Measurements from ENCODE around the gene UBE2J1.

The UBE2J1 gene

GRCh38 chr6:89315249-89315885 lies 37.2 kb downstream of the UBE2J1 start, which contains the start of gene GABRR2:
Gene GABRR2, minus strand, starts transcription at chr6:89315299. Its CDS starts 134 bp downstream, at chr6:89315165.
- H3K4me3 ChIP-seq (replicated peaks in 1 of 2; ENCODE audit: low read depth in 2 of 2, low read length in 2 of 2) = no peak within 1 kb of the TSS
- DNase-seq (ENCODE audit: low read depth in 2 of 2) = no peak

DNA sequence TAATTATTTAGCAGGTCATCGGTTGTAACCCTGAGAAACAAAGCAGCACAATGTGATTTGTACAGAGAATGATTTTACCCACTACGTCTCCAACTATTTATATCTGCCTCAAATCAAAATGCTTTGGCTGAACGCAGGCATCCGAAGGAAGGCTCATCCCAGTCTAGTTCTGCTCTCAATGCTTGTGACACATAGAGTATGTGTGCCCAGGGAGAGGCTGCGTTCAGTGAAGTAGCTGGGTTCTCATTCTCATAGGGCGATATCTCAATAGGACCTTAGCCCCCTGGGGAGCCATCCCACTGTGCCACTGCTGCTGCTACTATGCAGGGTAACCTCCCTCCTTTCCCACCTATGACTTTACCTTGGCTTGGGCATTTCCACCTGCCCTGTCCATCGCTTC lies 37.8 kb downstream of the UBE2J1 start:
- DNase-seq (ENCODE audit: low read depth in 2 of 2) = no peak
- TF ChIP-seq, protein P1, sequence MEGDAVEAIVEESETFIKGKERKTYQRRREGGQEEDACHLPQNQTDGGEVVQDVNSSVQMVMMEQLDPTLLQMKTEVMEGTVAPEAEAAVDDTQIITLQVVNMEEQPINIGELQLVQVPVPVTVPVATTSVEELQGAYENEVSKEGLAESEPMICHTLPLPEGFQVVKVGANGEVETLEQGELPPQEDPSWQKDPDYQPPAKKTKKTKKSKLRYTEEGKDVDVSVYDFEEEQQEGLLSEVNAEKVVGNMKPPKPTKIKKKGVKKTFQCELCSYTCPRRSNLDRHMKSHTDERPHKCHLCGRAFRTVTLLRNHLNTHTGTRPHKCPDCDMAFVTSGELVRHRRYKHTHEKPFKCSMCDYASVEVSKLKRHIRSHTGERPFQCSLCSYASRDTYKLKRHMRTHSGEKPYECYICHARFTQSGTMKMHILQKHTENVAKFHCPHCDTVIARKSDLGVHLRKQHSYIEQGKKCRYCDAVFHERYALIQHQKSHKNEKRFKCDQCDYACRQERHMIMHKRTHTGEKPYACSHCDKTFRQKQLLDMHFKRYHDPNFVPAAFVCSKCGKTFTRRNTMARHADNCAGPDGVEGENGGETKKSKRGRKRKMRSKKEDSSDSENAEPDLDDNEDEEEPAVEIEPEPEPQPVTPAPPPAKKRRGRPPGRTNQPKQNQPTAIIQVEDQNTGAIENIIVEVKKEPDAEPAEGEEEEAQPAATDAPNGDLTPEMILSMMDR (IDR thresholded peaks at IDR 0.05; ENCODE audit: low read depth, low read length) = no peak
- no peak overlapping the region for H3K4me3 ChIP-seq (replicated peaks in 1 of 2; ENCODE audit: low read depth in 2 of 2, low read length in 2 of 2)

More at GRCh38 chr6:89315249-89315885, 37.2 kb downstream of the UBE2J1 start, which contains the start of gene GABRR2:
- TF ChIP-seq, protein P1 (IDR thresholded peaks at IDR 0.05; ENCODE audit: low read depth, low read length) = no peak

DNA sequence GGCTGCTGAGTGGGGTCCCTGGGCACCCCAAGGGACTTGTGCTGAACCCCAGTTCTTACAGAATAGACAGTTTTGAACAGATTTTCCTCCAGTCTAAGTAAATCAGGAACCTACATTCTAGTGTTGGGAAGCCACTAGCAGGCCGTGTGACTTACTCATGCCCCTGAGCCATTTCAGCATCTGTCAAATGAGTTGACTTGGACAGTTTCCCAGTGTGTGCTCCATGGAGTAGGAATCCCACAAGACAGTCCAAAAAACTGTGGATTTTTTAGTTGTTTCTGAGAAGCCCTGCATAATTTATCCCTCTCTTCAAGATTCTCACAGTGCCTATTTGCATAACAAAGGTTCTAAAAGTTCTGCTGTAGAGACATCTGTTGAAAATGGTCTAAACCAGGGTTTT lies 39.5 kb downstream of the UBE2J1 start:
- no peak overlapping the region for H3K4me3 ChIP-seq (replicated peaks in 1 of 2; ENCODE audit: low read depth in 2 of 2, low read length in 2 of 2)
- TF ChIP-seq, protein P1 (IDR thresholded peaks at IDR 0.05; ENCODE audit: low read depth, low read length) = no peak
- DNase-seq (ENCODE audit: low read depth in 2 of 2) = peak; percentile 86

GRCh38 chr6:89311853-89312531 lies 40.5 kb downstream of the UBE2J1 start:
- peak; percentile 86 to 88 for DNase-seq (ENCODE audit: low read depth in 2 of 2)
- H3K4me3 ChIP-seq (replicated peaks in 1 of 2; ENCODE audit: low read depth in 2 of 2, low read length in 2 of 2) = peak overlapping the region in 1 of 2 donors; percentile 3
- TF ChIP-seq, protein P1 (IDR thresholded peaks at IDR 0.05; ENCODE audit: low read depth, low read length) = peak; percentile 64

DNA sequence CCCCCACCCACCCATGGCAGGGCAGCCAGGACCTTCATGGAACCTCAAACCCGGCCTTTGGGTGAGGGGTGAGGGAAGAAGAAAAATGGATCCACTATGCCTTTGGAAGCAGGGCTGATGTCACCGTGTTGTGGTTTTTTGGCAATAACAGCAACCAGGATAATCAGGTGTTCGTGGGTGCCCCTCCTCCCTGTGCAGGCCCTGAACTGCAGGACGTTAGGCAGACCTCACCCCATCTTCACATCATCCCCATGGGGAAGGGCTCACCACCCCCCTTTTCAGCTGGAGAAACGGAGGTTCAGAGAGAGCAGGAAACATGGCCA lies 41.0 kb downstream of the UBE2J1 start:
- no peak overlapping the region for H3K4me3 ChIP-seq (replicated peaks in 1 of 2; ENCODE audit: low read depth in 2 of 2, low read length in 2 of 2)
- TF ChIP-seq, protein P1 (IDR thresholded peaks at IDR 0.05; ENCODE audit: low read depth, low read length) = no peak
- DNase-seq (ENCODE audit: low read depth in 2 of 2) = no peak

GRCh38 chr6:89310929-89311328 lies 41.6 kb downstream of the UBE2J1 start:
- H3K4me3 ChIP-seq (replicated peaks in 1 of 2; ENCODE audit: low read depth in 2 of 2, low read length in 2 of 2) = no peak overlapping the region
- DNase-seq (ENCODE audit: low read depth in 2 of 2) = peak in 1 of 2 donors; percentile 24
- TF ChIP-seq, protein P1 (IDR thresholded peaks at IDR 0.05; ENCODE audit: low read depth, low read length) = no peak

Data from cardiac fibroblast (primary cell).